Smooth muscle cell (in vitro differentiated cells): ENCODE measurements around the gene AP2A1. TPM values are rescaled to one million over a fixed set of nuclear protein-coding genes. Genes with fewer than 3 reads are reported as not detected.
A peak's percentile ranks its signal among the peaks of the same experiment; 100 is the strongest.

Source experiments
- DNase-seq: peaks from one replicate; lab custom pipeline; 2025; ENCODE audit not compliant: unreplicated experiment; lab: John Stamatoyannopoulos, UW
- H2AFZ ChIP-seq: fragments of 200-600 bp; sonication (generic); 2 replicates; pipeline ENCODE4 v1.6.0; 2016; ENCODE audit warnings: antibody characterized with exemption, low read depth, mild to moderate bottlenecking
- H3F3A ChIP-seq: fragments of 200-600 bp; sonication (generic); 2 replicates; pipeline ENCODE4 v1.6.0; 2017; ENCODE audit warnings: antibody characterized with exemption, low read depth
- H3K27ac ChIP-seq: fragments of 200-600 bp; sonication (generic); 2 replicates; pipeline ENCODE4 v1.5.1; 2016; ENCODE audit warnings: low read depth, mild to moderate bottlenecking
- H3K27me3 ChIP-seq: fragments of 200-600 bp; sonication (generic); 2 replicates; pipeline ENCODE4 v1.6.1; 2016; ENCODE audit warnings: low read depth, mild to moderate bottlenecking
- H3K36me3 ChIP-seq: fragments of 200-600 bp; sonication (generic); 2 replicates; pipeline ENCODE4 v1.5.1; 2016; ENCODE audit warnings: low read depth
- H3K4me1 ChIP-seq: fragments of 200-600 bp; sonication (generic); 2 replicates; pipeline ENCODE4 v1.5.1; 2016; ENCODE audit warnings: low read depth
- H3K4me2 ChIP-seq: fragments of 200-600 bp; sonication (generic); 2 replicates; pipeline ENCODE4 v1.6.0; 2016; ENCODE audit warnings: mild to moderate bottlenecking
- H3K4me3 ChIP-seq: fragments of 200-600 bp; sonication (generic); 2 replicates; pipeline ENCODE4 v1.5.1; 2016; ENCODE audit warnings: mild to moderate bottlenecking
- H3K79me2 ChIP-seq: fragments of 200-600 bp; sonication (generic); 2 replicates; pipeline ENCODE4 v1.6.0; 2016; ENCODE audit warnings: low read depth, mild to moderate bottlenecking
- H3K9ac ChIP-seq: fragments of 200-600 bp; sonication (generic); 2 replicates; pipeline ENCODE4 v1.6.0; 2016; ENCODE audit warnings: low read depth
- H3K9me3 ChIP-seq: fragments of 200-600 bp; sonication (generic); replicated peaks from 2 replicates; pipeline ENCODE4 v1.5.1; 2016; ENCODE audit warnings: low read depth
- H4K20me1 ChIP-seq: fragments of 200-600 bp; sonication (generic); 2 replicates; pipeline ENCODE4 v1.6.0; 2016; ENCODE audit warnings: low read depth
- CTCF ChIP-seq: fragments of 200-600 bp; sonication (generic); IDR thresholded peaks from 2 replicates; pipeline ENCODE4 v1.5.1; 2017; ENCODE audit warnings: borderline replicate concordance, mild to moderate bottlenecking, antibody characterized with exemption; ENCODE audit not compliant: insufficient read depth, poor library complexity, severe bottlenecking
- WGBS: methylation state at CpG from one replicate; pipeline ENCODE4 v1.1.7; 2016; ENCODE audit warnings: low lambda C conversion rate; 5-methylcytosine and 5-hydroxymethylcytosine counted together
- polyA plus RNA-seq: library from polyadenylated mRNA; unstranded; fragments of >200 nt; fragmentation: Nextera tagmentation; extraction: Ambion mirVana; gene quantifications from 2 replicates; pipeline ENCODE4 v1.2.1, GENCODE V29; 2016
- total RNA-seq: library from RNA; depleted of rRNA; stranded (reverse); fragments of >200 nt; gene quantifications from 2 replicates; pipeline ENCODE4 v1.2.3, GENCODE V29; 2014

Gene AP2A1
- total and polyA plus RNA-seq, 2 experiments from 2014 or later: 57.7 to 65.2 TPM

DNA sequence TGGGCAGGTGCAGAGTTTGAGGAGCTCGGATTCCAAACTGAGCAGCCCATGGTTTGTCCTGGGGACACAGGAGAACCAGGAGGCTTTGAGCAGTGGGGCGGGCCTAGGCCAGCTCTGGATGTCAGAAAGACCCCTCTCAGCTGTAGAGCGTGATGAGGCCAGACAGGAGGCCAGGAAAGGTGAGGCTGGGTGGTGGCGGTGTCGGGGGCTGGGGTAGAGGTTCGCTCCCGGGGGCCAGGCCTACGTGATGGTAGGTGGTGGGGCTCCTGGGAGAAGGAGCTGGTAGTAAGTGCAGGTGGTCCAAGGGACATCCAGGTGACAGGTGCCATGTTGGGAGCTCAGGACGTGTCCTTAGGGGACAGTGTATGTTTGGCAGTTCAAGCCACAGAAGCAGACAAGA, 70.6 kb downstream of the AP2A1 start:
- 97% methylated on average over 9 of the region's 9 CpGs for WGBS
- Histone ChIP-seq H3K27me3 (no peaks in the 10 kb centered on the region), H3K4me3 (no peak overlapping the region), H3K36me3 (peaks cover 8% of the 10 kb centered on the region), H3K4me2 (no peak overlapping the region), H3K79me2 (no peaks in the 10 kb centered on the region), H3K27ac (peak overlapping the region; percentile 41), H2AFZ (no peak overlapping the region), H3K9me3 (no peaks in the 10 kb centered on the region), H3K9ac (peak overlapping the region; percentile 12), H3K4me1 (no peaks in the 10 kb centered on the region), H4K20me1 (no peaks in the 10 kb centered on the region), H3F3A (no peaks in the 10 kb centered on the region)
- DNase-seq: no peak
- TF ChIP-seq CTCF: no peak

DNA sequence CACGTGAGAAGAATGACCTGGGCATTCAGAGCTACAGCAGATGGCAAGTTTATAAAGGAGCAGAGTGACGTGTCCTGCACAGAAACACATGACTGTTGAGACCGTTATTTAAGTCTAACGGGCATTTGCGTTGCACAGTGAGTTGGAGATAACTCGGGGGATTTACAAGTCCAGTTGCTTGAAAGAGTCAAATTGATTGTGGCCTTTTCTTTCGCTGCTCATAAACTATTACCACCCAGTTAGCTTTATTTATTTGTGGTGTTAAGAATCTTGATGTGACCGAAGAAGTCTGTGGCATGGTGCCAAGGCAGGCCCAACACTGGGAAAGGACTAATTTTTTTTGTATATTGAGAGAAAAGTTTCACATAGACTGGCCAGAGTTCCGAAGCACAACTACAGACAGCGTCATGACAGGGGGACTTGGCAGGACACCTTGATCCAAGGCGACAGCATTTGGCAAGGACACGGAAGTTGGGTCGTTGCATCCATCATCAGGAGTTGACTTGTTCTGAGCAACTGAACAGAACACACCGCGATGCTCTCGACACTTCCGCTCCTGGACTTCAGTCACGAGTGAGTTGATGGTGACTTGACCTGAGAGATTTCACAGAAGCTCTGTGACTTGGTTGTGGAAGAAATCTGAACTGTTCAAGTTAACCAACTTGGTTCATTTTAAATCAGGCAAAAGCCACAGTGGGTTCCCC, 72.2 kb downstream of the AP2A1 start:
- Histone ChIP-seq H3K9me3 (no peaks in the 10 kb centered on the region), H3K79me2 (no peaks in the 10 kb centered on the region), H3K4me1 (no peaks in the 10 kb centered on the region), H2AFZ (no peak overlapping the region), H3K4me2 (no peak overlapping the region), H3F3A (no peaks in the 10 kb centered on the region), H3K36me3 (peaks cover 8% of the 10 kb centered on the region), H4K20me1 (no peaks in the 10 kb centered on the region), H3K27me3 (no peaks in the 10 kb centered on the region), H3K4me3 (no peak overlapping the region), H3K9ac (no peak overlapping the region), H3K27ac (no peak overlapping the region)
- no peak for TF ChIP-seq CTCF
- 86% methylated on average over 18 of the region's 18 CpGs for WGBS
- DNase-seq: no peak

DNA sequence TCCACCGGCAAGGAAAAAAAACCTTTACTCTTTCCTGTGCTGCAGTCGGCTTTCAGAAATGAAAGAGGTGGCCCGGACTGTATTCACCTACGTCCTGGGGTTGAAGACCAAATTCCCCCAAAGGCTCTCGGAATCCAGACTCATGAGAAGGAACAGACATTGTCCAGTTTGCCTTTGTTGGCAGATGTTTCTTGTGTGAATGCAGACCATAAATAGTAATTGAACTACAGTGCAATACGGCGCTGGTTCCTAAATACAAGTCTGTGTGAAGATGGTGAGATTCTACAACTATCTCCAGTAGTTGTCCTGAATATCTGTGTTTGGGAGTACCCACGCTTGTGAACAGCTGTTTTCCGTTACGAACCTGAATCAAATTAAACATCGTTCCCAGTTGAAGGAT, 72.9 kb downstream of the AP2A1 start:
- DNase-seq: no peak
- no peak overlapping the region for H3K9ac ChIP-seq
- H2AFZ ChIP-seq: no peak overlapping the region
- no peak overlapping the region for H3K4me3 ChIP-seq
- H3K79me2 ChIP-seq: no peaks in the 10 kb centered on the region
- 92% methylated on average over 11 of the region's 11 CpGs for WGBS
- TF ChIP-seq CTCF: no peak
- H3K27me3 ChIP-seq: no peaks in the 10 kb centered on the region
- no peaks in the 10 kb centered on the region for H3F3A ChIP-seq
- H3K4me2 ChIP-seq: no peak overlapping the region
- H3K27ac ChIP-seq: no peak overlapping the region
- no peaks in the 10 kb centered on the region for H3K4me1 ChIP-seq
- no peaks in the 10 kb centered on the region for H4K20me1 ChIP-seq
- H3K36me3 ChIP-seq: peaks cover 8% of the 10 kb centered on the region
- H3K9me3 ChIP-seq: no peaks in the 10 kb centered on the region

- H2AFZ ChIP-seq: no peak overlapping the region
- H3F3A ChIP-seq: no peaks in the 10 kb centered on the region
- H3K4me3 ChIP-seq: no peak overlapping the region
- no peak for DNase-seq
- no peaks in the 10 kb centered on the region for H3K27me3 ChIP-seq
- H3K79me2 ChIP-seq: no peaks in the 10 kb centered on the region
- 82% methylated on average over 11 of the region's 11 CpGs for WGBS
- no peaks in the 10 kb centered on the region for H3K9me3 ChIP-seq
- H4K20me1 ChIP-seq: no peaks in the 10 kb centered on the region
- TF ChIP-seq CTCF: no peak
- H3K4me1 ChIP-seq: no peaks in the 10 kb centered on the region
- no peak overlapping the region for H3K4me2 ChIP-seq
- peaks cover 8% of the 10 kb centered on the region for H3K36me3 ChIP-seq
- no peak overlapping the region for H3K27ac ChIP-seq
- no peak overlapping the region for H3K9ac ChIP-seq
These were observed 73.5 kb downstream of the AP2A1 start for GRCh38 chr19:49840321-49840720.
